H1 (cell line): ENCODE results near the gene NFIX. TPM values are rescaled to one million over a fixed set of nuclear protein-coding genes. Genes with fewer than 3 reads are reported as not detected.

ENCODE experiments used
- CTCF ChIA-PET: fragments of 300-600 bp; sonication (Branson Sonifier 250); formaldehyde crosslinking; loops from one replicate; lab custom pipeline; 2021; ENCODE audit not compliant: partially characterized antibody; lab: Charles Lee
- POLR2A ChIA-PET: fragments of 300-600 bp; sonication (Branson Sonifier 250); formaldehyde crosslinking; loops from one replicate; lab custom pipeline; 2021; ENCODE audit warnings: inconsistent platforms; ENCODE audit not compliant: partially characterized antibody; lab: Charles Lee
- DNase-seq, 2 experiments: peaks; one replicate each; pipeline versions ENCODE4 v3.0.0 to v3.0.0-alpha.2; 2010 to 2022; ENCODE audit warnings: low spot score in 2 of 2, low read depth in 1 of 2, mixed read lengths in 1 of 2
- FAIRE-seq: peaks from 2 replicates; lab custom pipeline; 2011; peaks lifted over from hg19 to GRCh38; lab: Jason Lieb, UNC
- H2AFZ ChIP-seq: 2 replicates; pipeline ENCODE4 v1.8.1; 2012; ENCODE audit warnings: low read length, inconsistent platforms
- H2AK5ac ChIP-seq: 2 replicates; pipeline ENCODE4 v1.6.1; 2013; ENCODE audit warnings: low read depth, low read length
- H2BK120ac ChIP-seq: replicated peaks from 2 replicates; pipeline ENCODE3; 2013; ENCODE audit warnings: low read depth, low read length, inconsistent platforms
- H2BK12ac ChIP-seq: 2 replicates; pipeline ENCODE4 v1.6.1; 2013; ENCODE audit warnings: low read depth, low read length
- H2BK15ac ChIP-seq: 2 replicates; pipeline ENCODE4 v1.6.1; 2013; ENCODE audit warnings: low read length
- H2BK20ac ChIP-seq: 2 replicates; pipeline ENCODE4 v1.6.1; 2013; ENCODE audit warnings: low read length
- H2BK5ac ChIP-seq: 2 replicates; pipeline ENCODE4 v1.6.1; 2013; ENCODE audit warnings: low read depth, low read length
- H3K14ac ChIP-seq: 2 replicates; pipeline ENCODE4 v1.6.1; 2013; ENCODE audit warnings: inconsistent platforms; ENCODE audit not compliant: insufficient read length
- H3K18ac ChIP-seq: 2 replicates; pipeline ENCODE4 v1.6.1; 2013; ENCODE audit warnings: low read length; ENCODE audit errors: extremely low read depth
- H3K23ac ChIP-seq: 2 replicates; pipeline ENCODE4 v1.6.1; 2013; ENCODE audit warnings: inconsistent platforms; ENCODE audit not compliant: insufficient read length
- H3K23me2 ChIP-seq: 2 replicates; pipeline ENCODE4 v1.6.1; 2013; ENCODE audit warnings: low read depth, low read length
- H3K27ac ChIP-seq: 2 replicates; pipeline ENCODE4 v1.6.1; 2011; ENCODE audit warnings: low read depth, low read length, inconsistent platforms
- H3K27me3 ChIP-seq, 4 experiments: replicated peaks in 1 of 4; 1 replicate in 1 of 4; 2 replicates in 3 of 4; pipeline versions ENCODE4 v1.6.1 to v1.8.1; 2011 to 2013; ENCODE audit warnings: low read length in 3 of 4, mild to moderate bottlenecking in 3 of 4, inconsistent platforms in 2 of 4, mixed read lengths in 2 of 4, moderate library complexity in 1 of 4; ENCODE audit not compliant: control insufficient read depth in 3 of 4, insufficient read depth in 3 of 4; ENCODE audit errors: extremely low read depth in 1 of 4
- H3K36me3 ChIP-seq, 4 experiments: 2 replicates each; pipeline versions ENCODE4 v1.6.1 to v1.8.1; 2011 to 2013; ENCODE audit warnings: mild to moderate bottlenecking in 4 of 4, low read length in 3 of 4, moderate library complexity in 2 of 4, control low read depth in 1 of 4, inconsistent platforms in 1 of 4; ENCODE audit not compliant: insufficient read depth in 4 of 4, control insufficient read depth in 2 of 4
- H3K4ac ChIP-seq: replicated peaks from 2 replicates; pipeline ENCODE3; 2013; ENCODE audit warnings: low read length, low read depth, mixed read lengths, inconsistent platforms; ENCODE audit not compliant: insufficient read length
- H3K4me1 ChIP-seq, 4 experiments: replicated peaks in 1 of 4; 1 replicate in 1 of 4; 2 replicates in 3 of 4; pipeline versions ENCODE4 v1.6.1 to v1.8.1; 2011 to 2013; ENCODE audit warnings: low read length in 3 of 4, inconsistent platforms in 2 of 4, mixed read lengths in 1 of 4; ENCODE audit not compliant: insufficient read depth in 4 of 4, control insufficient read depth in 3 of 4
- H3K4me2 ChIP-seq, 2 experiments: 2 replicates each; pipeline versions ENCODE4 v1.6.1 to v1.8.1; 2011 to 2013; ENCODE audit warnings: low read depth in 2 of 2, low read length in 2 of 2, control low read depth in 1 of 2, inconsistent platforms in 1 of 2, mild to moderate bottlenecking in 1 of 2; ENCODE audit not compliant: insufficient read depth in 1 of 2
- H3K4me3 ChIP-seq, 4 experiments: fragments of 200-600, 300-600 bp in 1 of 4; sonication (generic), shearing (Covaris generic), sonication (Bioruptor Twin) in 1 of 4; 2 replicates each; pipeline versions ENCODE4 v1.5.1 to v1.8.1; 2011 to 2016; ENCODE audit warnings: low read length in 4 of 4, low read depth in 3 of 4, control low read depth in 2 of 4, inconsistent platforms in 2 of 4, mild to moderate bottlenecking in 2 of 4, mixed read lengths in 1 of 4, moderate library complexity in 1 of 4; ENCODE audit not compliant: insufficient read depth in 2 of 4; ENCODE audit errors: extremely low read depth in 1 of 4
- H3K56ac ChIP-seq: replicated peaks from 2 replicates; pipeline ENCODE3; 2013; ENCODE audit warnings: low read depth, mild to moderate bottlenecking, mixed read lengths, low read length, inconsistent platforms; ENCODE audit not compliant: insufficient read length
- H3K79me1 ChIP-seq: 2 replicates; pipeline ENCODE4 v1.6.1; 2013; ENCODE audit warnings: low read depth, low read length, control low read depth
- H3K79me2 ChIP-seq, 2 experiments: 2 replicates each; pipeline versions ENCODE4 v1.6.1 to v1.8.1; 2012 to 2013; ENCODE audit warnings: low read length in 2 of 2, mild to moderate bottlenecking in 2 of 2, inconsistent platforms in 1 of 2; ENCODE audit not compliant: insufficient read depth in 2 of 2, control insufficient read depth in 1 of 2
- H3K9ac ChIP-seq, 4 experiments: replicated peaks in 1 of 4; 1 replicate in 1 of 4; 2 replicates in 3 of 4; pipeline versions ENCODE4 v1.6.1 to v1.8.1; 2011 to 2013; ENCODE audit warnings: low read depth in 3 of 4, low read length in 3 of 4, control low read depth in 2 of 4, mild to moderate bottlenecking in 2 of 4, moderate library complexity in 2 of 4, inconsistent platforms in 1 of 4; ENCODE audit errors: extremely low read depth in 1 of 4
- H3K9me3 ChIP-seq, 2 experiments: 2 replicates each; pipeline versions ENCODE4 v1.6.1 to v1.8.1; 2012 to 2013; ENCODE audit warnings: mild to moderate bottlenecking in 2 of 2, moderate library complexity in 2 of 2, control low read depth in 1 of 2, inconsistent platforms in 1 of 2, low read depth in 1 of 2, low read length in 1 of 2, mixed read lengths in 1 of 2; ENCODE audit not compliant: insufficient read depth in 2 of 2
- H4K20me1 ChIP-seq, 2 experiments: replicated peaks in 1 of 2; 2 replicates each; pipeline versions ENCODE3 to v1.8.1; 2011 to 2013; ENCODE audit warnings: inconsistent platforms in 2 of 2, low read length in 2 of 2, mild to moderate bottlenecking in 1 of 2; ENCODE audit not compliant: insufficient read depth in 2 of 2, control insufficient read depth in 1 of 2
- H4K5ac ChIP-seq: 2 replicates; pipeline ENCODE4 v1.6.1; 2013; ENCODE audit warnings: low read length, low read depth, mixed read lengths, inconsistent platforms; ENCODE audit not compliant: insufficient read length
- H4K8ac ChIP-seq: 2 replicates; pipeline ENCODE4 v1.8.0; 2013; ENCODE audit warnings: mild to moderate bottlenecking, moderate library complexity, low read length, inconsistent platforms; ENCODE audit not compliant: insufficient read depth; ENCODE audit errors: extremely low read depth
- H4K91ac ChIP-seq: replicated peaks from 2 replicates; pipeline ENCODE3; 2013; ENCODE audit warnings: low read length, mixed read lengths, inconsistent platforms; ENCODE audit not compliant: insufficient read length
- ATF3 ChIP-seq: IDR thresholded peaks from 2 replicates; pipeline ENCODE4 v1.6.1; 2011; ENCODE audit warnings: low read depth, mild to moderate bottlenecking, low read length; ENCODE audit not compliant: insufficient read depth
- BACH1 ChIP-seq: IDR thresholded peaks from 2 replicates; pipeline ENCODE4 v1.6.1; 2012; ENCODE audit warnings: low read length, improper control_type of control experiment
- CBX5 ChIP-seq: fragments of 300-800, 300-1000 bp; sonication (generic); IDR thresholded peaks from 2 replicates; pipeline ENCODE4 v1.7.1; 2016; ENCODE audit warnings: antibody characterized with exemption, low read length, low read depth
- FOSL1 ChIP-seq: IDR thresholded peaks from 2 replicates; pipeline ENCODE4 v1.6.1; 2011; ENCODE audit warnings: mild to moderate bottlenecking, low read depth, low read length, moderate library complexity; ENCODE audit not compliant: insufficient read depth
- JUN ChIP-seq: IDR thresholded peaks from 2 replicates; pipeline ENCODE4 v1.6.1; 2011; ENCODE audit warnings: low read depth, mild to moderate bottlenecking, improper control_type of control experiment, low read length
- KDM1A ChIP-seq: fragments of 200-600, 300-600 bp; sonication (generic); IDR thresholded peaks from 2 replicates; pipeline ENCODE4 v1.7.1; 2016; ENCODE audit warnings: mild to moderate bottlenecking, low read length, borderline replicate concordance
- POLR2AphosphoS5 ChIP-seq: IDR thresholded peaks from 2 replicates; pipeline ENCODE4 v1.6.1; 2011; ENCODE audit warnings: low read depth, low read length
- SIN3A ChIP-seq, 2 experiments: IDR thresholded peaks in 1 of 2; conservative IDR thresholded peaks in 1 of 2; 2 replicates each; pipeline ENCODE4 v1.6.1; 2011 to 2012; ENCODE audit warnings: low read length in 2 of 2, improper control_type of control experiment in 1 of 2, low read depth in 1 of 2, mild to moderate bottlenecking in 1 of 2
- SIRT6 ChIP-seq: IDR thresholded peaks from one replicate; pipeline ENCODE4 v1.7.1; 2012; ENCODE audit warnings: low read length, inconsistent platforms
- SP4 ChIP-seq: IDR thresholded peaks from 2 replicates; pipeline ENCODE4 v1.6.1; 2012; ENCODE audit warnings: low read length, inconsistent platforms
- SRF ChIP-seq: IDR thresholded peaks from 2 replicates; pipeline ENCODE4 v1.6.1; 2011; ENCODE audit warnings: mild to moderate bottlenecking, low read depth, low read length, moderate library complexity
- WGBS, 2 experiments: shearing (Covaris generic) in 1 of 2; methylation state at CpG; one replicate each; pipeline versions ENCODE4 v1.1.6 to v1.1.7; 2013 to 2015; ENCODE audit warnings: low lambda C conversion rate in 2 of 2, mixed read lengths in 2 of 2, inconsistent platforms in 1 of 2, low coverage in 1 of 2, missing lambda C conversion rate in 1 of 2; ENCODE audit not compliant: insufficient replicate concordance in 2 of 2, insufficient coverage in 1 of 2, insufficient read length in 1 of 2; ENCODE audit errors: extremely low coverage in 1 of 2, missing lambda C conversion rate in 1 of 2; 5-methylcytosine and 5-hydroxymethylcytosine counted together
- polyA plus RNA-seq, 7 experiments: library from polyadenylated mRNA; depleted of rRNA in 3 of 7; stranded (reverse) in 5 of 7; unstranded in 2 of 7; fragments of >200 nt in 5 of 7; fragments of 200-250 nt in 2 of 7; gene quantifications; 1 replicate in 5 of 7; 2 replicates in 1 of 7; 4 replicates in 1 of 7; pipeline versions ENCODE4 v1.2.1 to v1.2.3, GENCODE V29; 2011 to 2013; ENCODE audit warnings: missing spikeins in 2 of 7, mixed read lengths in 2 of 7
- total RNA-seq: library from RNA; stranded (reverse); fragmentation: NEBNext Ultra II Directional; extraction: Animal tissue kit (Norgen Biotek cat#: 25700); gene quantifications from 2 replicates; pipeline ENCODE4 v1.2.1, GENCODE V29; 2021
- TF ChIP-seq, protein P1 (sequence below): IDR thresholded peaks from 2 replicates; pipeline ENCODE4 v1.6.1; 2012; ENCODE audit warnings: low read length, inconsistent platforms

NFIX gene
- total and polyA plus RNA-seq, 2 of the 8 experiments (the other 6 are each of a cell fraction or from before 2014, with no cell fraction given): 0.03 to 0.20 TPM

GRCh38 chr19:13043285-13043684, 48.0 kb downstream of the NFIX start:
- DNase-seq (no peak), FAIRE-seq (no peak)
- H3K4me2 ChIP-seq: no peak overlapping the region
- H3K4me3 ChIP-seq: no peak overlapping the region
- H2BK120ac ChIP-seq: no peak overlapping the region
- H3K9me3 ChIP-seq: no peaks in the 10 kb centered on the region
- H4K20me1 ChIP-seq: peaks cover 2 to 9% of the 10 kb centered on the region in 2 experiments
- ChIA-PET POLR2A (interaction anchor here (1.3 kb wide), 2 partner anchors 12 kb away, joined by 3 read pairs; no protein-coding TSS in a partner anchor), CTCF (interaction anchor here (1.1 to 39.8 kb wide), 5 partner anchors 16 to 78 kb away, joined by 3 to 1145 read pairs (median 7); no protein-coding TSS in a partner anchor)
- H2AK5ac ChIP-seq: 0 out of 2 replicates have a peak overlapping the region, but pooled peaks have one; percentile 48
- H3K4ac ChIP-seq: no peak overlapping the region
- no peak overlapping the region for H3K27ac ChIP-seq
- H3K23ac ChIP-seq: no peak overlapping the region
- H3K9ac ChIP-seq: no peak overlapping the region
- no peaks in the 10 kb centered on the region for H3K23me2 ChIP-seq
- H4K91ac ChIP-seq: no peak overlapping the region
- H3K27me3 ChIP-seq: peaks cover 15 to 59% (median 47%) of the 10 kb centered on the region in 4 experiments
- no peak overlapping the region for H2AFZ ChIP-seq
- H3K18ac ChIP-seq: no peak overlapping the region
- no peaks in the 10 kb centered on the region for H3K79me2 ChIP-seq
- no peaks in the 10 kb centered on the region for H3K36me3 ChIP-seq
- H2BK5ac ChIP-seq: no peak overlapping the region
- no peak overlapping the region for H4K5ac ChIP-seq
- WGBS, 2 experiments: 77% methylated on average over 5 of the region's 5 CpGs; no CpG with 5 or more reads in 1 of the 2 experiments
- H3K14ac ChIP-seq: no peak overlapping the region
- no peaks in the 10 kb centered on the region for H3K79me1 ChIP-seq
- H3K56ac ChIP-seq: no peak overlapping the region
- no peak overlapping the region for H2BK12ac ChIP-seq
- H2BK20ac ChIP-seq: 0 out of 2 replicates have a peak overlapping the region, but pooled peaks have one; percentile 32
- H3K4me1 ChIP-seq: no peaks in the 10 kb centered on the region
- peak overlapping the region; percentile 57; the same call in 1 of the 2 replicates for H4K8ac ChIP-seq
- H2BK15ac ChIP-seq: 0 out of 2 replicates have a peak overlapping the region, but pooled peaks have one; percentile 16
- no peak for TF ChIP-seq POLR2AphosphoS5
- no peak for TF ChIP-seq SP4
- TF ChIP-seq BACH1: no peak
- TF ChIP-seq KDM1A: no peak
- TF ChIP-seq CBX5: no peak
- TF ChIP-seq ATF3: no peak
- TF ChIP-seq FOSL1: no peak
- no peak for TF ChIP-seq SIRT6
- TF ChIP-seq, protein P1, sequence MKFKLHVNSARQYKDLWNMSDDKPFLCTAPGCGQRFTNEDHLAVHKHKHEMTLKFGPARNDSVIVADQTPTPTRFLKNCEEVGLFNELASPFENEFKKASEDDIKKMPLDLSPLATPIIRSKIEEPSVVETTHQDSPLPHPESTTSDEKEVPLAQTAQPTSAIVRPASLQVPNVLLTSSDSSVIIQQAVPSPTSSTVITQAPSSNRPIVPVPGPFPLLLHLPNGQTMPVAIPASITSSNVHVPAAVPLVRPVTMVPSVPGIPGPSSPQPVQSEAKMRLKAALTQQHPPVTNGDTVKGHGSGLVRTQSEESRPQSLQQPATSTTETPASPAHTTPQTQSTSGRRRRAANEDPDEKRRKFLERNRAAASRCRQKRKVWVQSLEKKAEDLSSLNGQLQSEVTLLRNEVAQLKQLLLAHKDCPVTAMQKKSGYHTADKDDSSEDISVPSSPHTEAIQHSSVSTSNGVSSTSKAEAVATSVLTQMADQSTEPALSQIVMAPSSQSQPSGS: no peak
- no peak for TF ChIP-seq SIN3A (conservative IDR thresholded peaks at IDR 0.05 in 1 of 2, IDR thresholded peaks at IDR 0.05 in 1 of 2; ENCODE audit: low read depth in 1 of 2, low read length in 2 of 2)
- no peak for TF ChIP-seq SRF
- TF ChIP-seq JUN: no peak
